GM19043 (cell line): ENCODE results near the gene IFT122.

Experiments
- ATAC-seq: cut with Tn5 transposase; IDR thresholded peaks from one replicate; pipeline ENCODE4 v1.9.1; 2021; ENCODE audit warnings: low read depth; ENCODE audit not compliant: unreplicated experiment

Gene IFT122

GRCh38 chr3:129413687-129414506 is 26.1 kb upstream of the IFT122 start:
- ATAC-seq = peak; percentile 94

GRCh38 chr3:129415378-129415777 is 24.6 kb upstream of the IFT122 start:
- no peak for ATAC-seq

GRCh38 chr3:129415830-129416229 is 24.2 kb upstream of the IFT122 start:
- no peak for ATAC-seq

- no peak for ATAC-seq
Measured at GRCh38 chr3:129416415-129416814, 23.6 kb upstream of the IFT122 start.

- ATAC-seq = no peak
Measured at GRCh38 chr3:129417326-129417725, 22.7 kb upstream of the IFT122 start.

- ATAC-seq = no peak
Measured at GRCh38 chr3:129418041-129418973, 21.7 kb upstream of the IFT122 start.

- no peak for ATAC-seq
Measured at GRCh38 chr3:129419476-129419875, 20.5 kb upstream of the IFT122 start.

- ATAC-seq = no peak
Measured at GRCh38 chr3:129421236-129421883, 18.7 kb upstream of the IFT122 start.

GRCh38 chr3:129421988-129422745 is 17.9 kb upstream of the IFT122 start:
- no peak for ATAC-seq

GRCh38 chr3:129422897-129423296 is 17.1 kb upstream of the IFT122 start:
- no peak for ATAC-seq

- peak; percentile 50 for ATAC-seq
Measured at GRCh38 chr3:129424185-129424841, 15.7 kb upstream of the IFT122 start.

- ATAC-seq = no peak
Measured at GRCh38 chr3:129425213-129425612, 14.8 kb upstream of the IFT122 start.

- ATAC-seq = no peak
Measured at GRCh38 chr3:129425619-129426018, 14.4 kb upstream of the IFT122 start.

GRCh38 chr3:129428007-129428375 is 12.0 kb upstream of the IFT122 start:
- no peak for ATAC-seq

GRCh38 chr3:129428376-129429079 is 11.5 kb upstream of the IFT122 start, which contains the start of gene EFCAB12:
EFCAB12 (minus strand) TSS chr3:129428636; CDS start chr3:129428488, 148 bp downstream.
- peak; percentile 89 for ATAC-seq

GRCh38 chr3:129429080-129429451 is 11.0 kb upstream of the IFT122 start:
- no peak for ATAC-seq

- no peak for ATAC-seq
Measured at GRCh38 chr3:129429602-129430001, 10.4 kb upstream of the IFT122 start.

GRCh38 chr3:129432036-129432435 is 8.0 kb upstream of the IFT122 start:
- no peak for ATAC-seq

GRCh38 chr3:129432671-129433070 is 7.4 kb upstream of the IFT122 start:
- ATAC-seq = no peak
